Astrocyte (in vitro differentiated cells and primary cell): Measurements from ENCODE around the gene NSMCE1.

Experiments used
- EZH2 ChIP-seq: IDR thresholded peaks from 2 replicates; pipeline ENCODE4 v1.6.1; 2012; ENCODE audit warnings: mild to moderate bottlenecking, low read length, inconsistent platforms; ENCODE audit not compliant: insufficient read depth
- TF ChIP-seq, protein P1 (sequence below): IDR thresholded peaks from 2 replicates; pipeline ENCODE4 v1.5.1; 2011; ENCODE audit warnings: low read depth, mild to moderate bottlenecking, inconsistent platforms, low read length, moderate library complexity; ENCODE audit not compliant: insufficient read depth

DNA sequence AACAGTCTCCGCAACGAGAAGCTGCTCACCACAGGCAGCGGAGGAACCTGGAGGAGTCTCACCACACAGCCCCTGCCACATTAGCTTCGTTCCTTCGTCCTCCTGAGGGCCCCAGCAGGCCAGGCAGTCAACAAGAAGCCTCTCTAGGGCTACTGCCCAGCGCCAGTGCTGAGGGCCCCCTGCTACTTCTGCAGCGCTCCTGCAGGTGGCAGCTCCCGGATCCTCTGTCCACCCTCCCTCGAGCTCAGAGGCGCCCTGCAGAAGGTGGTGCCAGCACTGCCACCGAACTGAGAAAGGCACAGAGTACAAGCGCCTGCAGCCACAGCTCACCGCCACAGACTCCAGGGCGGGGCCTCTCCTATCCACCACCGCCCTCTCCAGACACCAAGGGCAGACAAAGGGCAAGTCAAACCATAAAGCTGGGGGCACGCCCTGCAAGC is 38.0 kb downstream of the NSMCE1 start:
- TF ChIP-seq, protein P1, sequence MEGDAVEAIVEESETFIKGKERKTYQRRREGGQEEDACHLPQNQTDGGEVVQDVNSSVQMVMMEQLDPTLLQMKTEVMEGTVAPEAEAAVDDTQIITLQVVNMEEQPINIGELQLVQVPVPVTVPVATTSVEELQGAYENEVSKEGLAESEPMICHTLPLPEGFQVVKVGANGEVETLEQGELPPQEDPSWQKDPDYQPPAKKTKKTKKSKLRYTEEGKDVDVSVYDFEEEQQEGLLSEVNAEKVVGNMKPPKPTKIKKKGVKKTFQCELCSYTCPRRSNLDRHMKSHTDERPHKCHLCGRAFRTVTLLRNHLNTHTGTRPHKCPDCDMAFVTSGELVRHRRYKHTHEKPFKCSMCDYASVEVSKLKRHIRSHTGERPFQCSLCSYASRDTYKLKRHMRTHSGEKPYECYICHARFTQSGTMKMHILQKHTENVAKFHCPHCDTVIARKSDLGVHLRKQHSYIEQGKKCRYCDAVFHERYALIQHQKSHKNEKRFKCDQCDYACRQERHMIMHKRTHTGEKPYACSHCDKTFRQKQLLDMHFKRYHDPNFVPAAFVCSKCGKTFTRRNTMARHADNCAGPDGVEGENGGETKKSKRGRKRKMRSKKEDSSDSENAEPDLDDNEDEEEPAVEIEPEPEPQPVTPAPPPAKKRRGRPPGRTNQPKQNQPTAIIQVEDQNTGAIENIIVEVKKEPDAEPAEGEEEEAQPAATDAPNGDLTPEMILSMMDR: no peak
- TF ChIP-seq EZH2: no peak
